ENCODE data around the gene RGS2. TPM values are rescaled to one million over a fixed set of nuclear protein-coding genes. Genes with fewer than 3 reads are reported as not detected.

Gene RGS2
- total RNA-seq, 1 donor from 2014 or later: 15.8 TPM

- TF ChIP-seq, protein P1, sequence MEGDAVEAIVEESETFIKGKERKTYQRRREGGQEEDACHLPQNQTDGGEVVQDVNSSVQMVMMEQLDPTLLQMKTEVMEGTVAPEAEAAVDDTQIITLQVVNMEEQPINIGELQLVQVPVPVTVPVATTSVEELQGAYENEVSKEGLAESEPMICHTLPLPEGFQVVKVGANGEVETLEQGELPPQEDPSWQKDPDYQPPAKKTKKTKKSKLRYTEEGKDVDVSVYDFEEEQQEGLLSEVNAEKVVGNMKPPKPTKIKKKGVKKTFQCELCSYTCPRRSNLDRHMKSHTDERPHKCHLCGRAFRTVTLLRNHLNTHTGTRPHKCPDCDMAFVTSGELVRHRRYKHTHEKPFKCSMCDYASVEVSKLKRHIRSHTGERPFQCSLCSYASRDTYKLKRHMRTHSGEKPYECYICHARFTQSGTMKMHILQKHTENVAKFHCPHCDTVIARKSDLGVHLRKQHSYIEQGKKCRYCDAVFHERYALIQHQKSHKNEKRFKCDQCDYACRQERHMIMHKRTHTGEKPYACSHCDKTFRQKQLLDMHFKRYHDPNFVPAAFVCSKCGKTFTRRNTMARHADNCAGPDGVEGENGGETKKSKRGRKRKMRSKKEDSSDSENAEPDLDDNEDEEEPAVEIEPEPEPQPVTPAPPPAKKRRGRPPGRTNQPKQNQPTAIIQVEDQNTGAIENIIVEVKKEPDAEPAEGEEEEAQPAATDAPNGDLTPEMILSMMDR (IDR thresholded peaks at IDR 0.05; ENCODE audit: borderline replicate concordance): no peak
- no peaks in the 10 kb centered on the region for H3K36me3 ChIP-seq
- H3K9me3 ChIP-seq (replicated peaks): no peaks in the 10 kb centered on the region
- intact Hi-C loops (cut with micrococcal nuclease): no loop called here
- no peak overlapping the region for H3K4me3 ChIP-seq
- H3K27me3 ChIP-seq (ENCODE audit: low read depth): no peaks in the 10 kb centered on the region
- no peak overlapping the region for H3K27ac ChIP-seq (replicated peaks)
- peaks cover 9% of the 10 kb centered on the region for H3K4me1 ChIP-seq
- DNase-seq: no peak
Measured at GRCh38 chr1:192830595-192831246, 21.9 kb downstream of the RGS2 start.

GRCh38 chr1:192831706-192832355, 23.0 kb downstream of the RGS2 start:
- TF ChIP-seq, protein P1 (IDR thresholded peaks at IDR 0.05; ENCODE audit: borderline replicate concordance): no peak
- H3K9me3 ChIP-seq (replicated peaks): no peaks in the 10 kb centered on the region
- no peak for DNase-seq
- no peak overlapping the region for H3K4me3 ChIP-seq
- peaks cover 9% of the 10 kb centered on the region for H3K4me1 ChIP-seq
- intact Hi-C loops (cut with micrococcal nuclease): no loop called here
- no peaks in the 10 kb centered on the region for H3K27me3 ChIP-seq (ENCODE audit: low read depth)
- no peak overlapping the region for H3K27ac ChIP-seq (replicated peaks)
- no peaks in the 10 kb centered on the region for H3K36me3 ChIP-seq

DNA sequence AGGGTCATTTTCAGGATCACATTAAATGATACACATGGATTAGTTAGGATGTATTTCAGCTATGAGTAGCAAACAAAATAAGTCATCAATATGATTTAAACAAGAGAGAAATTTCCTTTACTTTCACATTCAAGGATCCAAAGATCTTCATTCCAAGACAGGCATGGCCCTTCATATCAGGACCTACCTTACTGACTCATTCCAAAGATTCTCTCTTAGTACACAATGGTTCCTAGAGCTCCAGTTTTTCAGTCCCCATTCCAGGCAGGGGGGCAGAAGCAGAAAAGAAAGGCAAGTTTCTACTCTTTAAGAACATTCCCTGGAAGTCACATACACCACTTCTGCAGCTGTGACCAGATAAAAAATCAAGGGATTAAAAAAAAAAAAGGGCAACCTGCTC, 23.7 kb downstream of the RGS2 start:
- peaks cover 9% of the 10 kb centered on the region for H3K4me1 ChIP-seq
- DNase-seq: no peak
- H3K27ac ChIP-seq (replicated peaks): no peak overlapping the region
- no peaks in the 10 kb centered on the region for H3K36me3 ChIP-seq
- intact Hi-C loops (cut with micrococcal nuclease): no loop called here
- no peaks in the 10 kb centered on the region for H3K9me3 ChIP-seq (replicated peaks)
- no peak overlapping the region for H3K4me3 ChIP-seq
- H3K27me3 ChIP-seq (ENCODE audit: low read depth): no peaks in the 10 kb centered on the region
- TF ChIP-seq, protein P1 (IDR thresholded peaks at IDR 0.05; ENCODE audit: borderline replicate concordance): no peak

GRCh38 chr1:192835116-192835515, 26.3 kb downstream of the RGS2 start:
- H3K27me3 ChIP-seq (ENCODE audit: low read depth): no peaks in the 10 kb centered on the region
- TF ChIP-seq, protein P1 (IDR thresholded peaks at IDR 0.05; ENCODE audit: borderline replicate concordance): no peak
- intact Hi-C loops (cut with micrococcal nuclease): no loop called here

DNA sequence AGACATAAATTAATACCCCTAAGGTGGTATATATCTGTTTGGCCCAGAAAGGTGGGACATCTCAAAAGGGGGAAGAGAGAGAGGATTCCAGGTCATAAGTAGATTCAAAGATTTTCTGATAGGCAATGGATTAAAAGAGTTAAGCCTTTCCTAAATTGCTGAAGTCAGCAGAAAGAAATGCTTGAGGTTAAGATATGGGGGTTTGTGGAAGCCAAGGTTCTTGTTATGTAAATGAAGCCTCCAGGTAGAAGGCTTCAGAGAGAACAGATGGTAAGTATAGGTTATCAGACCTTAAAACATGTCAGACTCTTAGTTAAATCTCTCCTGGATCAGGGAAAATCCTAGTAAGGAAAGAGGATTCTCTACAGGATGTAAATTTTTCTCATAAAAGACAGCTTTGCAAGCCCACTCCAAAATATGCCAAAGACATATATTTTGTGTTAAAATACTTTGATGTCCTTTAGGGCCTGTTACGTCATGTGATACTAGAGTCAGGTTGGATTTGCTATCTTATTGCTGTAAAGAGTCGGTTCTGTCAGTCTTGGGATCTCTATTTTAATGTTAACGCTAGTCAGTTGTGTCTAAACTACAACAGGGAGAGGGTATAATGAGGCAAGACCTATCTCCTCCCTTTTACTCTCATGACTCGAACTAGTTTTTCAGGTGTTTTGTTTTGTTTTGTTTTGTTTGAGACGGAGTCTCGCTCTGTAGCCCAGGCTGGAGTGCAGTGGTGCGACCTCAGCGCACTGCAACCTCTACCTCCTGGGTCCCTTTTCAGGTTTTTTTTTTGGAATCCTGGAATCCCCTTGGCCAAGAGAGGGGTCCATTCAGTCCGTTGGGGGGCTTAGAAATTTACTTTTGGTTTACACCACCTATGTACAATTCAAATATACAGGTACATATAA, 30.6 kb downstream of the RGS2 start:
- Histone ChIP-seq H3K9me3 (replicated peaks) (no peaks in the 10 kb centered on the region), H3K36me3 (no peaks in the 10 kb centered on the region), H3K27me3 (ENCODE audit: low read depth) (no peaks in the 10 kb centered on the region), H3K4me3 (no peak overlapping the region), H3K4me1 (peaks cover 9% of the 10 kb centered on the region), H3K27ac (replicated peaks) (no peak overlapping the region)
- intact Hi-C loops (cut with micrococcal nuclease): no loop called here
- DNase-seq: no peak
- TF ChIP-seq, protein P1 (IDR thresholded peaks at IDR 0.05; ENCODE audit: borderline replicate concordance): no peak

More at GRCh38 chr1:192835116-192835515, 26.3 kb downstream of the RGS2 start:
- peaks cover 9% of the 10 kb centered on the region for H3K4me1 ChIP-seq
- no peaks in the 10 kb centered on the region for H3K9me3 ChIP-seq (replicated peaks)
- H3K27ac ChIP-seq (replicated peaks): peak overlapping the region; percentile 1
- H3K4me3 ChIP-seq: no peak overlapping the region
- no peaks in the 10 kb centered on the region for H3K36me3 ChIP-seq
- DNase-seq: no peak

All from left ventricle myocardium inferior (tissue), 1 donor.